ENCODE measurements around the gene DMTF1. TPM values are rescaled to one million over a fixed set of nuclear protein-coding genes. Genes with fewer than 3 reads are reported as not detected.

The DMTF1 gene
- total and polyA plus RNA-seq, 2 of the 4 experiments (the other 2 are of a cell fraction) = 59.0 to 69.0 TPM

- H4K20me1 ChIP-seq (ENCODE audit: insufficient read depth, low read length) = peaks cover 36% of the 10 kb centered on the region
- H2AK5ac ChIP-seq (ENCODE audit: low read depth, low read length) = no peak overlapping the region
- no peak overlapping the region for H2BK20ac ChIP-seq (ENCODE audit: low read depth, low read length)
- DNase-seq (peak; percentile 60), ATAC-seq (ENCODE audit: low read depth) (no peak)
- no peak overlapping the region for H4K5ac ChIP-seq (ENCODE audit: low read depth, low read length)
- no peak overlapping the region for H3K14ac ChIP-seq (replicated peaks; ENCODE audit: low read depth, low read length)
- POLR2A ChIA-PET (ENCODE audit: unreplicated experiment) = no interaction called here
- H3K18ac ChIP-seq (ENCODE audit: low read depth, low read length) = no peak overlapping the region
- no peak overlapping the region for H2BK120ac ChIP-seq (ENCODE audit: low read depth, low read length)
- H3K4me2 ChIP-seq (ENCODE audit: low read depth, low read length) = peak overlapping the region; percentile 67
- no peaks in the 10 kb centered on the region for H3K27me3 ChIP-seq (ENCODE audit: control insufficient read depth, insufficient read depth, low read length)
- H3K79me1 ChIP-seq (ENCODE audit: low read depth in 1 of 2, low read length in 2 of 2) = peaks cover 7 to 12% of the 10 kb centered on the region in 2 experiments; a peak in 2 of 4 replicates
- H3K9me3 ChIP-seq (ENCODE audit: control insufficient read depth, insufficient read depth, low read length) = no peaks in the 10 kb centered on the region
- H3K23ac ChIP-seq (ENCODE audit: low read depth, low read length) = peak overlapping the region; percentile 71; the same call in 1 of the 2 replicates
- 0 out of 2 replicates have a peak, but pooled peaks cover 2% of the 10 kb centered on the region for H3K4me1 ChIP-seq (ENCODE audit: control insufficient read depth, insufficient read depth, low read length)
- H2AK9ac ChIP-seq (replicated peaks; ENCODE audit: low read depth, low read length, poor library complexity) = no peak overlapping the region
- H2BK5ac ChIP-seq (ENCODE audit: low read depth, low read length, poor library complexity, severe bottlenecking) = peak overlapping the region; percentile 53
- H3K56ac ChIP-seq (ENCODE audit: extremely low read depth, insufficient read depth, low read length) = no peak overlapping the region
- H3K4ac ChIP-seq (ENCODE audit: low read depth, low read length) = no peak overlapping the region
- no peak overlapping the region for H3K9ac ChIP-seq (ENCODE audit: low read depth, low read length)
- 0 out of 2 replicates have a peak, but pooled peaks cover 1% of the 10 kb centered on the region for H3K36me3 ChIP-seq (ENCODE audit: control insufficient read depth, insufficient read depth, low read length)
- TF ChIP-seq NFE2L2 (IDR thresholded peaks at IDR 0.05; ENCODE audit: low read depth, low read length) (no peak), BHLHE40 (IDR thresholded peaks at IDR 0.05; ENCODE audit: low read depth, low read length) (no peak), CEBPB (IDR thresholded peaks at IDR 0.05; ENCODE audit: low read depth, low read length) (peak; percentile 63), RFX5 (IDR thresholded peaks at IDR 0.05; ENCODE audit: low read depth, low read length) (peak; percentile 43; the same call in 1 of the 2 replicates)
- H3K4me3 ChIP-seq (ENCODE audit: insufficient read depth, low read depth, low read length) = no peak overlapping the region
- no peak overlapping the region for H4K91ac ChIP-seq (ENCODE audit: insufficient read depth, low read depth, low read length)
- H2AFZ ChIP-seq (replicated peaks; ENCODE audit: low read length, poor library complexity) = no peak overlapping the region
- in situ Hi-C loops (cut with MboI; ENCODE audit: low sequenced_read_pairs) (no loop called here), intact Hi-C loops (cut with micrococcal nuclease) (loop anchor here (2.0 to 10.0 kb wide), 3 partner anchors 16 to 718 kb away; partner anchors contain the start of genes CROT, DBF4 and SLC25A40), dilution Hi-C loops (cut with HindIII; ENCODE audit: low sequenced_read_pairs, unreplicated experiment) (no loop called here)
- H3K9me1 ChIP-seq (ENCODE audit: insufficient read depth, low read length) = no peaks in the 10 kb centered on the region; the same call in 1 of the 2 replicates
- H3K27ac ChIP-seq (ENCODE audit: insufficient read depth, low read length) = no peak overlapping the region; the same call in 1 of the 2 replicates
- no peak overlapping the region for H2BK15ac ChIP-seq (ENCODE audit: low read depth, low read length)
- CTCF ChIA-PET = no interaction called here
- no peak overlapping the region for H4K8ac ChIP-seq (ENCODE audit: low read depth in 2 of 2, low read length in 2 of 2)
- no TSS peak for BruUV-seq (replicated peaks)
- 100% methylated on average over 1 of the region's 2 CpGs; no CpG with 5 or more reads in 1 of the 2 experiments for WGBS, 2 experiments (ENCODE audit: extremely low coverage in 2 of 2, insufficient read length in 1 of 2)
Measured at GRCh38 chr7:87156709-87157108, 4.5 kb downstream of the DMTF1 start.

Measured in IMR-90 (cell line).